ENCODE results near the gene NRF1. TPM values are rescaled to one million over a fixed set of nuclear protein-coding genes. Genes with fewer than 3 reads are reported as not detected.

The NRF1 gene
- total RNA-seq, 1 experiment from 2014 or later = 14.0 TPM

DNA sequence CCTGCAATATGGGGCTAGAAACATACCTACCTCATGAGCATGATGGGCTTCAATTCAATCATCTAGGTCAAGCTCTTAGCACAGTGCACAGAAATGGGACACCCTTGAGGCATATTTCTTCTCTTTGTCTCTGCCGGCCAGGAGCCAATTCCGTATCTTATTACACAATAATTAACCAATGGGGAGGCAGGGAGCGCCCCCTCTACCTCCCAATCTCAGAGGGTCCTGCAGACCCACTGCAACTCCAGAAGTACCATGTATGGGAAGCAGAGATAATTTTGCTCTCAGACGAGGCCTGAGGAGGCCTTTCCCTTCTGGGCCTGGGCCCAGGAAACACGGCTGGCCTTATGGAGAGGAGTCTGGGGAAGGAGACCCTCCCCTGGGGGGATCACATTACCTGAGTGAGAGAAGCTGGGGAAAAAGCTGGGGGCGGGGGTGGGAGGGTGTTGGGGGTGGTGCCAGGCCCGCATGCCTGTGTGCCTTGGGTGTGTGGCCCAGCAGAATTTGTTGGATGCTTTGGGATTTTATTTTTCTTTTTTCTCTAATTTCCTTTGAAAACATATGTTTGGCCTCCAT is 185.8 kb downstream of the NRF1 start:
- intact Hi-C loops (cut with micrococcal nuclease; ENCODE audit: unreplicated experiment) (no loop called here), in situ Hi-C loops (cut with HindIII; ENCODE audit: low pct_unique_long_range_greater_than_20kb, low sequenced_read_pairs) (no loop called here)
- ChIA-PET CTCF (no interaction called here), POLR2A (no interaction called here)
- Histone ChIP-seq H3K4me1 (ENCODE audit: control insufficient read depth, insufficient read depth, low read length) (no peaks in the 10 kb centered on the region), H3K36me3 (ENCODE audit: control insufficient read depth, insufficient read depth, low read length) (no peaks in the 10 kb centered on the region), H3K4me3 (ENCODE audit: low read depth in 2 of 2, low read length in 2 of 2) (no peak overlapping the region), H3K9me3 (ENCODE audit: control insufficient read depth, insufficient read depth, low read depth, low read length) (no peaks in the 10 kb centered on the region), H3K27me3 (ENCODE audit: control insufficient read depth, insufficient read depth, low read length) (no peaks in the 10 kb centered on the region), H3K27ac (ENCODE audit: low read length) (no peak overlapping the region)
- no TSS peak for BruUV-seq (replicated peaks)
- TF ChIP-seq REST (IDR thresholded peaks at IDR 0.05; ENCODE audit: insufficient read depth in 1 of 2, low read depth in 2 of 2, low read length in 1 of 2) (no peak), POLR2AphosphoS5 (IDR thresholded peaks at IDR 0.05; ENCODE audit: low read depth, low read length) (no peak), CTCF (IDR thresholded peaks at IDR 0.05) (no peak), TCF7L2 (IDR thresholded peaks at IDR 0.05; ENCODE audit: low read depth, low read length) (no peak), SIN3A (IDR thresholded peaks at IDR 0.05; ENCODE audit: borderline replicate concordance, insufficient read depth, low read depth, low read length) (no peak)
- DNase-seq (ENCODE audit: low read depth, low spot score) = no peak
- ATAC-seq = no peak

DNA sequence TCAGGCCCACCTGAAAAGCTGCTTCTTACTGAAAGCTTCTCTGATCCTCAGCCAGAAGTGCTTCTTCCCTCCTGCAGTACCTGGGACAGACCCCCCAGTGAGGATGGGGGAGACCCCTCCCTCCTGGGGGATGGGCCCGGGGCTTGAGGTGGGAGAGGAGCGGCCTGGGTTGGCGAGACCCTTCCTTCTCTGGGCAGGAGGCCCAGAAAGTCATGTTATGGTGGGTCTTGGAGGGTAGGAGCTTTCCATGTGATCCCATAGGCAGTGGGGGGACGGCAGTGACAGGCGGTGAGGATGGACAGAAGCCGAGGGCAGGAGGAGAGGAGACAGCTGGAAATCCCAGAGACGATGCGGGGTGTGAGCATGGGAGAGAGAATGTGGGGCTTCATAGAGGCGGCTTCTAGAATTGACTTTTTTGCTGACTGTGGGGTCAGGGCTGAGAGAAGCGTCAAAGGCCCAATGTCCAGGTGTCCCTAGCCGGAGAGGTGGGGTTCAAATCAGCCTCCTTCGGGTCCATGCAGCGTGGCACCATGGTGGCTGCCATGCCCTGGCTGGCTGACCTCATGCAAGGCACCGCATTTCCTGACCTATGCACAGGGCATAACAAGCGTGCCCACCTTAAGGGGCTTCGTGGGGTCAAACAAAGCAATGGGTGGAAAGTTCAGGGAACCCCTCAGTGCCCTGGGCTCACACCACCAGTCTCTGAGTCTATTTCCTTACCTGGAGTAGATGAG is 187.3 kb downstream of the NRF1 start:
- Histone ChIP-seq H3K9me3 (ENCODE audit: control insufficient read depth, insufficient read depth, low read depth, low read length) (no peaks in the 10 kb centered on the region), H3K4me3 (ENCODE audit: low read depth in 2 of 2, low read length in 2 of 2) (no peak overlapping the region), H3K27ac (ENCODE audit: low read length) (no peak overlapping the region), H3K27me3 (ENCODE audit: control insufficient read depth, insufficient read depth, low read length) (no peaks in the 10 kb centered on the region), H3K4me1 (ENCODE audit: control insufficient read depth, insufficient read depth, low read length) (no peaks in the 10 kb centered on the region), H3K36me3 (ENCODE audit: control insufficient read depth, insufficient read depth, low read length) (no peaks in the 10 kb centered on the region)
- no TSS peak for BruUV-seq (replicated peaks)
- intact Hi-C loops (cut with micrococcal nuclease; ENCODE audit: unreplicated experiment) (no loop called here), in situ Hi-C loops (cut with HindIII; ENCODE audit: low pct_unique_long_range_greater_than_20kb, low sequenced_read_pairs) (no loop called here)
- DNase-seq (ENCODE audit: low read depth, low spot score) (no peak), ATAC-seq (no peak)
- ChIA-PET CTCF (interaction anchor here (0.6 kb wide), 1 partner anchor 32 kb away, joined by 3 read pairs; no protein-coding TSS in a partner anchor), POLR2A (no interaction called here)
- no peak for TF ChIP-seq REST (IDR thresholded peaks at IDR 0.05; ENCODE audit: insufficient read depth in 1 of 2, low read depth in 2 of 2, low read length in 1 of 2)
- no peak for TF ChIP-seq CTCF (IDR thresholded peaks at IDR 0.05)
- TF ChIP-seq TCF7L2 (IDR thresholded peaks at IDR 0.05; ENCODE audit: low read depth, low read length) = no peak
- no peak for TF ChIP-seq POLR2AphosphoS5 (IDR thresholded peaks at IDR 0.05; ENCODE audit: low read depth, low read length)
- no peak for TF ChIP-seq SIN3A (IDR thresholded peaks at IDR 0.05; ENCODE audit: borderline replicate concordance, insufficient read depth, low read depth, low read length)
